T47D (cell line): ENCODE measurements around the gene SNRPB.

ENCODE experiments used
- DNase-seq, 2 experiments: peaks; one replicate each; pipeline versions ENCODE4 v3.0.0 to v3.0.0-alpha.2; 2011 to 2012; ENCODE audit warnings: low read depth in 1 of 2, low spot score in 1 of 2
- JUND ChIP-seq: IDR thresholded peaks from 2 replicates; pipeline ENCODE4 v1.6.1; 2012; ENCODE audit warnings: low read depth
- in situ Hi-C: cut with HindIII; loops from 2 replicates; pipeline ENCODE4 v1.10.0; 2016; ENCODE audit warnings: low sequenced_read_pairs, low pct_unique_long_range_greater_than_20kb

Gene SNRPB

GRCh38 chr20:2462484-2462883 is 8.1 kb downstream of the SNRPB start:
- no peak for DNase-seq
- TF ChIP-seq JUND = no peak
- in situ Hi-C loops = no loop called here

GRCh38 chr20:2460752-2461424 is 9.7 kb downstream of the SNRPB start:
- DNase-seq = no peak
- in situ Hi-C loops = no loop called here
- no peak for TF ChIP-seq JUND

- in situ Hi-C loops = no loop called here
- no peak for DNase-seq
- no peak for TF ChIP-seq JUND
Measured at GRCh38 chr20:2459981-2460751, 10.4 kb downstream of the SNRPB start.

DNA sequence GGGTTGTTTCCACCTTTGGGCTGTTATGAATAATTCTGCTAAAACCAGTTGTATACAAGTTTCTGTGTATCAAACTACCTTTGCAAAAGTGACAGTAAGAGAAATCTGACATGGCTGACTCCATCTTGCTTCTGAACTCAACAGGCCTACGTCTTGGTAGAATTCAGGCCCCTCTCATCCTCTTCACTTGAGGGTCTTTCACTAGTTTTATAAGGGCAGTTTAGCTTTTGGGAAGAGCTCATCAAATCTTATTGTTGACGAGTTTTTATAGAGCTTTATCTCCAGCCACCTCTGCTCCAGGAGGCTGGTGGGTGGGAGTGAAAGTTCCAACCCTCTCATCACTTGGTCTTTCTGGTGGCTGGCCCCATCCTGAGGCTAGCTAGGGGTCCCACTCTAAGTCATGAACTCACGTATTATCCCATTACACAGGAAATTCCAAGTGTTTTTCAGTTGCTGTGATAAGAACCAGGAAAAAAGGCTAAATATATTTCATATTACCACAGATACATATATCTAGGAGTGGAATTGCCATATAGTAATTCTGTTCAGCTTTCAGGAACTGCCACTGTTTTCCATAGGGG is 11.6 kb downstream of the SNRPB start:
- DNase-seq = no peak
- in situ Hi-C loops = no loop called here
- no peak for TF ChIP-seq JUND

GRCh38 chr20:2455771-2456497 is 14.7 kb downstream of the SNRPB start:
- DNase-seq = no peak
- in situ Hi-C loops = no loop called here
- no peak for TF ChIP-seq JUND

DNA sequence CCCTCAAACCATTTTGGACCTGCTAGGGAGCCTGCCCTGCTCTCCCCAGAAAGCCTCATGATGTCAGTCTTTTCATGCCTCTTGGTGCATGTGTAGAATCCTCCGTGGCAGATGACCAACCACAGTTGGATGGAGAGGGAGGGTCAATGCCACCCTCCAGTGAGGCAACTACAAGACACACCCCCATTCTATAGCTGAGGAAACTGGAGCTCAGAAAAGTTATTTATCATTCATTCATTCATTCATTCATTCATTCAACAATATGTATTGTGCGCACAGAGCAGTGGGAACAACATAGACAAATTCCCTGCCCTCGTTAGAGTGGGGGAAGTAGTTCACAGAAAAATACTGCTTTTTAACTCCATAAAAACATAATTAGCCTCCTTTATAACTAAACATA is 16.8 kb downstream of the SNRPB start:
- in situ Hi-C loops = no loop called here
- DNase-seq = no peak
- no peak for TF ChIP-seq JUND

DNA sequence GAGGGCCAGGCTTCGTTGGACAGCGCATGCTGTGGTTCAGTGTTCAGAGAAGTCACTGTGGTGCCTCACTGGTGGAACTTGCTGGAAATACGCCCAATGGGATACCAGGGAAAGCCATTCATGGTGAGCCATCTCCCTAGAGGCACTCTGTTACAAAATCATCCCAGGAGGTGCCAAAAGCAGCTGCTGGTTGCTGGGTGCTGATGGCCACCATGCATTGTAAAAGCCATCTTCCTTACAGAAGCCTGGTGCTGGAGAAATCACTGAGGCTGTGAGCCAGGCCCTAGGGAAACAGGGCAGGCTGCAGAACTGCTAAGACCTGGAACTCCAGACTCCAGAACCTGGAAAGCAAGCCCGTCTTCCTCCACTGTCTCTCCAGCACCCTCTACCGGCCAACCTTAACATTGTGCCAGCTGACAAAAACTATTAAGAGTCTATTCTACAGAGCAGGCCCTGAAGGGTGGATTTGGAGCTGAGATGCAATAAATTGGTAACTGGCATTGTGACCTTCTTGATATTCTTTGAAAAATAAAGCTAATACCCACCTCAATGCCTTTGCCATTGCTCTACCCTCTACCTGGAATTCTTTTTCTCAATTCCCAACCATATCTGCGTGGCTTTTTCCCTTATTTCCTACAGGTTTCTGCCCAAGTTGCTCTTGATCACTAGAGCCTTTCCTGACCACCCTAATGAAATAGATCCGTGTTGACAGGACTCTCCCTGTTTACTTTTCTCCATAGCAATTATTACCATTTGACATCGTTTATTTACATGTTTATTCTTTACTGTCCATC is 18.5 kb downstream of the SNRPB start:
- no peak for TF ChIP-seq JUND
- in situ Hi-C loops = no loop called here
- DNase-seq = peak; percentile 63 to 87

DNA sequence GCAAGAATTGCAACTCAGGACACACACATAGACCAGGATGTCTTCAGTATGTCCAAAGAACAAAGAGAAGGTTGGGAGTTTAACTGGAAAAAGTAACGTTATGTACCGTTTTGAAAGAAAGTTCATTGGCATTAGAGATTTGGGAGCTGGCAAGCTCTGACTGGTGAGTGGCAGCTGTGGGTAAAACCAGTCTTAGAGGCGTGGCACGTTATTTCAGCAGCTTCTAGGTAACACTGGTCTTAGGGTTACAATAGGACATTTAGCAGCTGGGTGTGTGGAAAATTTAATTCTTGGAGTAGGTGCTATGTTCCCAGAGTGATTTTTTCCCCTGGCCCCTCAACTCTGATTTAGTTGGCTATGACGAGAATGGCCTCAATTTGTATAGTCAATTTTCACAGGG is 19.2 kb downstream of the SNRPB start:
- DNase-seq = no peak
- in situ Hi-C loops = no loop called here
- no peak for TF ChIP-seq JUND

- TF ChIP-seq JUND = no peak
- in situ Hi-C loops = no loop called here
- no peak for DNase-seq
Measured at GRCh38 chr20:2449386-2449785, 21.2 kb downstream of the SNRPB start.

DNA sequence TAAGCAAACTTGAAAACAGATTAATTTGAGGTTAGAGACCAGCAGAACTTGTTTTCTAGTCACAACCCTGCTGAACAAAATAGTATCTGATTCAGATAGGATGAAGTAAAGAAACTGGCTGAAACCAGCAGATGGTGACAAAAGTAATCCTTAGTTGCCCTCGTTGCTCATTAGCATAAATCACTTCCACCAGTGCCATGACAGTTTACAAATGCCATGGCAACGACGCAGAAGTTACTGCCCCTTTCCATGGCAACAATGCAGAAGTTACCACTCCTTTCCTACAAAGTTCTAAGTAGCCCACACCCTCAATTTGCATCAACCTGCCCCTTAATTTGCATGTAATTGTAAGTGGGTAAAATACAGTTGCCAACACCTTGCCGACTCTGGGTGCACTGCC is 23.7 kb downstream of the SNRPB start:
- no peak for TF ChIP-seq JUND
- no peak for DNase-seq
- in situ Hi-C loops = no loop called here

DNA sequence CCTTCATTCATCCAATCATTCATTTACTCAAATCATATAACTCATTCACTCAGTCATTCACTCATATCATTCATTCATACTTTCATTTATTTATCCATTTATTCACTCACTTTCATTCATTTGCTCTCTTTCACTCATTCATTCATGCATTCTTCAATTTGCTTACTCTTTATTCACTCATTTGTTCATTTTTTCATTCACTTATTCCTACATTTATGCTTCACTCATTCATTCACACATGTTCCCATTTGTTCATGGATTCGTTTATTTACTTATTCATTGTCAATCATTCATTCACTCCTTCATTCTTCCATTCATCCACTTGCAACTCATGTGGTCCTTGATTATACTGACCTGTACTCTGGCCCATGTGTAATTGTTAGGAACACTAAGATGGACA is 39.4 kb downstream of the SNRPB start:
- in situ Hi-C loops = no loop called here
- no peak for DNase-seq
- TF ChIP-seq JUND = no peak

DNA sequence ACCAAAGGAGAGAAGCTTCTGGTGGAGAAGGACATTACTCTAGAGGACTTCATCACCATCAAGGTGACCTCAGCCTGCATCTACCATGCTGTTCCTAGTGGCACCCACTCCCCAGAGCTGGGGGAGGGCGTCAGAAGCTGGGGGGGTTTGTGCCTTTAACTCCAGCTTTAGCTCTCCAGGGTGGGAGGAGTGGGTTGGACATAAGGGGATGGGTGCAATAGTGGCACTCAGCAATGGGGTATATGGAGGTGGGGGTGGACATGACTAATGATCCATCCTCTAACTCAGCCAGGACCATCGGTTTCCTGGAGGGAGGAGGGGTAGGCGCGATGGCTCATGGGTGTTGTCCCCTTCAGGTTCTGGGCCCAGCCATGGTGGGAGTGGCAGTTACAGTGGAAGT is 40.1 kb downstream of the SNRPB start:
- DNase-seq = no peak
- in situ Hi-C loops = no loop called here
- no peak for TF ChIP-seq JUND

- TF ChIP-seq JUND = no peak
- no peak for DNase-seq
- in situ Hi-C loops = no loop called here
Measured at GRCh38 chr20:2429051-2429450, 41.5 kb downstream of the SNRPB start.
